HEK293T (cell line): ENCODE results near the gene FNDC3B.

Experiments
- CTCF ChIA-PET: fragments of 350-600 bp; formaldehyde crosslinking; extraction: SDS; loops from one replicate; lab custom pipeline; 2021; ENCODE audit warnings: antibody characterized with exemption, inconsistent platforms; lab: Yijun Ruan, JAX
- POLR2A ChIA-PET: fragments of 350-600 bp; formaldehyde crosslinking; extraction: SDS; loops from one replicate; lab custom pipeline; 2020; ENCODE audit warnings: antibody characterized with exemption, inconsistent platforms; lab: Yijun Ruan, JAX
- DNase-seq: peaks from one replicate; pipeline ENCODE4 v3.0.0; 2012; ENCODE audit warnings: mixed read lengths; ENCODE audit errors: extremely low spot score
- ARNT ChIP-seq: fragments of 450-650 bp; IDR thresholded peaks from 2 replicates; pipeline ENCODE4 v1.6.1; 2017; ENCODE audit warnings: mild to moderate bottlenecking
- BHLHE40 ChIP-seq: fragments of 450-650 bp; IDR thresholded peaks from 2 replicates; pipeline ENCODE4 v1.6.1; 2016; ENCODE audit warnings: mild to moderate bottlenecking, moderate library complexity, borderline replicate concordance
- CTBP1 ChIP-seq: fragments of 450-650 bp; IDR thresholded peaks from 2 replicates; pipeline ENCODE4 v1.6.1; 2016; ENCODE audit warnings: borderline replicate concordance
- ELF4 ChIP-seq: fragments of 450-650 bp; IDR thresholded peaks from 2 replicates; pipeline ENCODE4 v1.6.1; 2017; ENCODE audit warnings: antibody characterized with exemption
- FOXA1 ChIP-seq: fragments of 450-650 bp; IDR thresholded peaks from 2 replicates; pipeline ENCODE4 v1.6.1; 2016; ENCODE audit warnings: mild to moderate bottlenecking
- FOXK2 ChIP-seq: fragments of 450-650 bp; IDR thresholded peaks from 2 replicates; pipeline ENCODE4 v1.6.1; 2016; ENCODE audit warnings: mild to moderate bottlenecking
- FOXM1 ChIP-seq: fragments of 450-650 bp; IDR thresholded peaks from 2 replicates; pipeline ENCODE4 v1.6.1; 2017; ENCODE audit warnings: mild to moderate bottlenecking, borderline replicate concordance
- HDGF ChIP-seq: fragments of 450-650 bp; IDR thresholded peaks from 2 replicates; pipeline ENCODE4 v1.6.1; 2017; ENCODE audit warnings: antibody characterized with exemption, borderline replicate concordance
- L3MBTL2 ChIP-seq: fragments of 450-650 bp; conservative IDR thresholded peaks from 2 replicates; pipeline ENCODE4 v1.6.1; 2016; ENCODE audit warnings: mild to moderate bottlenecking
- LEF1 ChIP-seq: fragments of 450-650 bp; IDR thresholded peaks from 2 replicates; pipeline ENCODE4 v1.6.1; 2017; ENCODE audit warnings: mild to moderate bottlenecking, borderline replicate concordance
- NFRKB ChIP-seq: fragments of 450-650 bp; IDR thresholded peaks from 2 replicates; pipeline ENCODE4 v1.6.1; 2016; ENCODE audit warnings: mild to moderate bottlenecking, moderate library complexity
- SP1 ChIP-seq: fragments of 450-650 bp; IDR thresholded peaks from 2 replicates; pipeline ENCODE4 v1.6.1; 2017
- SUZ12 ChIP-seq: fragments of 450-650 bp; IDR thresholded peaks from 2 replicates; pipeline ENCODE4 v1.6.1; 2016; ENCODE audit warnings: mild to moderate bottlenecking
- TARDBP ChIP-seq: fragments of 450-650 bp; IDR thresholded peaks from 2 replicates; pipeline ENCODE4 v1.6.1; 2016
- ZNF384 ChIP-seq: fragments of 450-650 bp; IDR thresholded peaks from 2 replicates; pipeline ENCODE4 v1.6.1; 2016
- TF ChIP-seq, protein P1 (sequence below): fragments of 450-650 bp; IDR thresholded peaks from 2 replicates; pipeline ENCODE4 v1.6.1; 2016

The FNDC3B gene

DNA sequence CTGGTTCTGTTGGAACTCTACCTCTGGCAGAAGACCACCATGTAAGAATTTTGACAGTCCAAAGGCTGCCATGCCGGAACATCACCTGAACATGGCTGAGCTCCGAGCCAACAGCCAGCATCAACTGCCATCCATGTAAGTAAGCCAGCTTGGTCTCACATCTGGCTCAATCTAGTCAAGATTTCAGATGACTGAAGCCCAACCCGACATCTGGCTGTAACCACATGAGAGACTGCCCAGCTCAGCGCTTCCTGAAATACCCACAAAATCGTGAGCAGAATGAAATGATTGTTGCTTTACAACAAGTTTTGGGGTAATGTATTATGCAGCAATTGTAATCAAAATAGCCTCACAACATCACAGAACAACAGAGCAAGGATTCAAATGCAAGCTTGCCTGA lies 375.9 kb downstream of the FNDC3B start:
- TF ChIP-seq BHLHE40: no peak
- TF ChIP-seq FOXA1: no peak
- no peak for TF ChIP-seq L3MBTL2
- TF ChIP-seq SUZ12: no peak
- TF ChIP-seq ARNT: no peak
- no peak for TF ChIP-seq ZNF384
- no peak for TF ChIP-seq LEF1
- TF ChIP-seq ELF4: no peak
- no peak for TF ChIP-seq NFRKB
- no peak for TF ChIP-seq SP1
- no peak for TF ChIP-seq TARDBP
- ChIA-PET POLR2A (no interaction called here), CTCF (no interaction called here)
- no peak for DNase-seq

DNA sequence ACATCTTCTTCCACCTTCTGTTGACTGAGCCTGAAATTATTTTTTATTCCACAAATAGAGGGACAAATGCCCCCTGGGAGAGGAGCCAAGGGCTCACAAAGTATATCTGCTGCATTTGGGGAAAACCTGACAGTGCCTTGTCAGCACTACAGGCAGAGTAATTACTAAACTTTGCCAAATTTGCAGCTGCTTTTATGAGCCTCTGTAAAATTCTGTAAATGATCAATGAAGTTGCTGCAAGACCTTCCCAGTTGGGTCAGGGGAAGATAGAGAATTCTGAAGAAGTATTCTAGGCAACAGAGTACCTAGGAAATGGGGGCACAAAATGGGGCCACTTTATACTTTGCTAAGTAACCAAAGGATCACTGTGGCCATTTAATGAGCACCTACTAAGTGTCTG lies 398.3 kb downstream of the FNDC3B start:
- POLR2A ChIA-PET: no interaction called here
- no peak for TF ChIP-seq TARDBP
- no peak for DNase-seq
- CTCF ChIA-PET: no interaction called here

DNA sequence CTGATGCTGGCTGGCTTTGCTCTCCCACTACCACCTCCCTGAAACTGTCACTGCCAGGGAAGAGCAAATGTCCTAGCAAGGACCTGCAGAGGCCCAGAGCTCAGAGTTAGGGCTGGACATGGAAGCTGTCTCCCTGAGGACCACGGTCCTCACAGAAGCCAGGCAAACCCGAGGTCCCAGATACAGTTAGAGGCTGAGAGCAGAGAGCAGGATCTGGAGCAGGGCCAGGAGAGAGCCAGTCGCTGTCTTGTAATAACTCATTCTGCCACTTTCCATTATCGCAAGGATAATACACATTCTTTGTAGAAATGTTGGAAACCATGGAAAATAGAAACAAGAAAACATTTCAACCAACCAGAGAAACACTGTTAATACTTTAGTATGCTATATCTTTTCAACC lies 398.8 kb downstream of the FNDC3B start:
- TF ChIP-seq FOXM1 (no peak), NFRKB (no peak), FOXK2 (no peak), SUZ12 (no peak), ARNT (no peak), LEF1 (no peak), HDGF (no peak), TARDBP (no peak), L3MBTL2 (no peak), ELF4 (no peak), FOXA1 (no peak), BHLHE40 (no peak), SP1 (no peak), CTBP1 (no peak), ZNF384 (no peak)
- TF ChIP-seq, protein P1, sequence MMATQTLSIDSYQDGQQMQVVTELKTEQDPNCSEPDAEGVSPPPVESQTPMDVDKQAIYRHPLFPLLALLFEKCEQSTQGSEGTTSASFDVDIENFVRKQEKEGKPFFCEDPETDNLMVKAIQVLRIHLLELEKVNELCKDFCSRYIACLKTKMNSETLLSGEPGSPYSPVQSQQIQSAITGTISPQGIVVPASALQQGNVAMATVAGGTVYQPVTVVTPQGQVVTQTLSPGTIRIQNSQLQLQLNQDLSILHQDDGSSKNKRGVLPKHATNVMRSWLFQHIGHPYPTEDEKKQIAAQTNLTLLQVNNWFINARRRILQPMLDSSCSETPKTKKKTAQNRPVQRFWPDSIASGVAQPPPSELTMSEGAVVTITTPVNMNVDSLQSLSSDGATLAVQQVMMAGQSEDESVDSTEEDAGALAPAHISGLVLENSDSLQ: no peak
- POLR2A ChIA-PET: no interaction called here
- CTCF ChIA-PET: no interaction called here
- no peak for DNase-seq

DNA sequence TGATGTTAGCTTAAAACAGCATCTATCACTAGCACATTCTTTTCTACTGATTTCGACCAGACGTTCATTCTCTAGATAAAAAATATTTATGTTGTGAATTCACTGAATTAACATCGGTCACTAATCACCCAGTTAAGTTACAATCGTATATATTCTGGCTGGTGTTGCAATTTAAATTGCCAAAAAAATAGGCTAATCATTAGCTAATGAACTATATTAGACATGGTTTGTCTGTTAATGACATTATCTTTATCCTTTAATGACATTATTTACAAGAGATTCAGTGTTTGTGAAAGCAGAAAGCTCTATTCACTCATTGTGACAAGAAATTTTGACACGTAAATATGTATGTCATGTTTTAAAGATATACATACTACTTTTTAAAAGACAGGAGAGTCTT lies 402.2 kb downstream of the FNDC3B start:
- CTCF ChIA-PET: no interaction called here
- POLR2A ChIA-PET: no interaction called here
- TF ChIP-seq CTBP1 (no peak), FOXA1 (no peak), ZNF384 (no peak), ARNT (no peak), NFRKB (no peak), BHLHE40 (no peak), FOXK2 (no peak)
- TF ChIP-seq, protein P1: no peak
- DNase-seq: no peak

DNA sequence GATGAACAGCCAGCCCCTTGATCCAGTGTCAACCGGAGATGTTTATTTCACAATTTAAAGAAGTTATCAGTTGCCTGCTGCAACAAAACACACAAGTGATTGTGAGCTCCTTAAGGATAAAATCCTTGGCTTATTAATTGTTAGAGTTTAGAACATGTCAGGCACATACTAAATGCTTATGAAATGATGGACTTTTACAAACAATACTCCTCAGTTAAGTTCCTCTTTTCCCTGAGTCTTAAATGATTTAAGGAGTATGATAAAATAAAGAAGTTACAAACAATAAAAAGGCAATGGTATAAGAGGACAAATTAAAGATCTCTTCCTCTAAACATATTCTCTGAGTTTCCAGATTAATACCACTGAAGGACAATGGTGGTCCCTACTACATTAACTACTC lies 403.2 kb downstream of the FNDC3B start:
- TF ChIP-seq TARDBP (no peak), SUZ12 (no peak), FOXA1 (no peak), BHLHE40 (no peak), HDGF (no peak), NFRKB (no peak), L3MBTL2 (no peak), FOXM1 (no peak), LEF1 (no peak), ELF4 (no peak), FOXK2 (no peak), CTBP1 (no peak)
- TF ChIP-seq, protein P1: no peak
- CTCF ChIA-PET: no interaction called here
- POLR2A ChIA-PET: no interaction called here
- no peak for DNase-seq

DNA sequence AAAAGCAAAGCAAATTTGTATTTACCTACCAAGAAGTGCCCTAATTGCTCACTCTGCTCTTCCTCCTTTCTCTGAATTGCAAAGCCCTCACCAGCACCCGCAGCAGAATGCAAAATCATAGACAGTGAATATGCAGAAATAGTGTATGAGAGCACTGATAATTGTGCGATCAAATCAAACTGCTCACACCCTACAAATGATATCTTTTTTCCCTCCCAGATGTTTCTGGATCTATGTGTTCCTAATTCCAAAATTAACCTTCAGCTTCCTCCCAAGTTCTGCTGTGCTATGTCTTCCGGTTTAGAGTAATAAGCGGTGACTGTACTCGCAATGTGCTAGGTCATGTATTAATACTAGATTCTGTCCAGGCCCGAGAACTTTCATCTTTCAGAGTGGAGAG lies 405.4 kb downstream of the FNDC3B start:
- POLR2A ChIA-PET: no interaction called here
- CTCF ChIA-PET: interaction anchor here (1.6 kb wide), 1 partner anchor 16 kb away, joined by 5 read pairs; no protein-coding TSS in a partner anchor

DNA sequence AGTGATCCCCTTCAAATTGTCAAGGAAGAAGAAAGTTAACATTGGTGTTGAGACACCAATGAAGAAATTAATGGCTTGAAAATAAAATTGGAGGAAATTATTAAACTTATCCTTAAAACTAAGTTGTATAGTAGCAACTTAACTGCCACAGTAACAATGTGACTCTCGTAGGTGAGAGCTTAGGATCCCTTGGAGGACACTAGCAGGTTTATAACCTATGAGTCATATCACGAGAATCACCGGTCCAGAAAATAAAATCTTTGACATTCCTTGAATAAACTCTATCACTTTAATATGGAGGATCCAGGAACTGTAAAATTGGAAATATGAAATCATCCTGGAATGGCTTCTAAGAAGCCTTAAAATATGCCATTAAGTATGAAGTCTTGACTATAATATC lies 406.8 kb downstream of the FNDC3B start:
- CTCF ChIA-PET: no interaction called here
- no peak for TF ChIP-seq ELF4
- no peak for TF ChIP-seq BHLHE40
- no peak for TF ChIP-seq SUZ12
- no peak for TF ChIP-seq ZNF384
- no peak for TF ChIP-seq FOXA1
- POLR2A ChIA-PET: no interaction called here
- DNase-seq: no peak

More for the DNA sequence above, 405.4 kb downstream of the FNDC3B start:
- TF ChIP-seq FOXA1 (no peak), NFRKB (no peak), TARDBP (no peak), ELF4 (no peak), BHLHE40 (no peak), HDGF (no peak)
- DNase-seq: no peak
